ENCODE results near the gene GNAO1. TPM values are rescaled to one million over a fixed set of nuclear protein-coding genes. Genes with fewer than 3 reads are reported as not detected.

The GNAO1 gene
- total RNA-seq, 4 donors from 2014 or later, result 0.50 to 1.5 (median 0.66) TPM

GRCh38 chr16:56226187-56226586, 34.9 kb downstream of the GNAO1 start:
- WGBS, 2 donors, result 51 to 75% methylated on average over 2 of the region's 2 CpGs
- H3K36me3 ChIP-seq, result no peaks in the 10 kb centered on the region
- H3K9me3 ChIP-seq, result no peaks in the 10 kb centered on the region
- peaks cover 0 to 6% (median 0%) of the 10 kb centered on the region in 4 donors for H3K27me3 ChIP-seq
- H3K4me3 ChIP-seq, result no peak overlapping the region
- no peak for TF ChIP-seq POLR2A (IDR thresholded peaks at IDR 0.05)
- TF ChIP-seq CTCF (IDR thresholded peaks at IDR 0.05), result no peak
- no peak overlapping the region for H3K27ac ChIP-seq
- H3K4me1 ChIP-seq, result no peaks in the 10 kb centered on the region
- intact Hi-C loops (cut with DNase I), result no loop called here
- no peak for DNase-seq

GRCh38 chr16:56226845-56227525, 35.7 kb downstream of the GNAO1 start:
- intact Hi-C loops (cut with DNase I), result no loop called here
- H3K4me1 ChIP-seq, result no peaks in the 10 kb centered on the region

GRCh38 chr16:56227936-56228335, 36.6 kb downstream of the GNAO1 start:
- H3K36me3 ChIP-seq, result no peaks in the 10 kb centered on the region
- no peak overlapping the region for H3K4me3 ChIP-seq
- intact Hi-C loops (cut with DNase I), result no loop called here
- H3K27me3 ChIP-seq, result peaks cover 0 to 4% (median 0%) of the 10 kb centered on the region in 4 donors
- no peaks in the 10 kb centered on the region for H3K9me3 ChIP-seq
- WGBS, 2 donors, result 87 to 100% methylated on average over 1 to 3 of the region's 6 CpGs
- H3K27ac ChIP-seq, result no peak overlapping the region
- no peak for TF ChIP-seq POLR2A (IDR thresholded peaks at IDR 0.05)
- TF ChIP-seq CTCF (IDR thresholded peaks at IDR 0.05), result no peak
- H3K4me1 ChIP-seq, result no peaks in the 10 kb centered on the region
- DNase-seq, result no peak

More at GRCh38 chr16:56226845-56227525, 35.7 kb downstream of the GNAO1 start:
- peaks cover 0 to 6% (median 0%) of the 10 kb centered on the region in 4 donors for H3K27me3 ChIP-seq
- no peak overlapping the region for H3K4me3 ChIP-seq
- H3K27ac ChIP-seq, result no peak overlapping the region
- no peaks in the 10 kb centered on the region for H3K36me3 ChIP-seq
- WGBS, 2 donors, result 77% methylated on average over 7 to 8 of the region's 9 CpGs
- no peaks in the 10 kb centered on the region for H3K9me3 ChIP-seq
- DNase-seq, result no peak
- no peak for TF ChIP-seq CTCF (IDR thresholded peaks at IDR 0.05)
- TF ChIP-seq POLR2A (IDR thresholded peaks at IDR 0.05), result no peak

GRCh38 chr16:56228476-56228875, 37.2 kb downstream of the GNAO1 start:
- Histone ChIP-seq H3K27ac (no peak overlapping the region), H3K36me3 (no peaks in the 10 kb centered on the region), H3K4me1 (no peaks in the 10 kb centered on the region), H3K27me3 (no peaks in the 10 kb centered on the region), H3K4me3 (no peak overlapping the region), H3K9me3 (no peaks in the 10 kb centered on the region)
- TF ChIP-seq CTCF (IDR thresholded peaks at IDR 0.05) (no peak), POLR2A (IDR thresholded peaks at IDR 0.05) (no peak)
- 82 to 88% methylated on average over 4 of the region's 4 CpGs for WGBS, 2 donors
- no peak for DNase-seq
- intact Hi-C loops (cut with DNase I), result no loop called here

GRCh38 chr16:56233795-56234566, 42.7 kb downstream of the GNAO1 start:
- H3K36me3 ChIP-seq, result no peaks in the 10 kb centered on the region
- TF ChIP-seq CTCF (IDR thresholded peaks at IDR 0.05), result no peak
- TF ChIP-seq POLR2A (IDR thresholded peaks at IDR 0.05), result no peak
- 34% methylated on average over 2 of the region's 2 CpGs; no CpG with 5 or more reads in 1 of the 2 donors for WGBS, 2 donors
- H3K4me1 ChIP-seq, result peaks cover 0 to 8% (median 0%) of the 10 kb centered on the region in 3 donors
- peaks cover 0 to 1% (median 0%) of the 10 kb centered on the region in 4 donors for H3K27me3 ChIP-seq
- DNase-seq, result no peak
- no peak overlapping the region for H3K4me3 ChIP-seq
- H3K27ac ChIP-seq, result no peak overlapping the region
- H3K9me3 ChIP-seq, result no peaks in the 10 kb centered on the region
- intact Hi-C loops (cut with DNase I), result no loop called here

Measured in esophagus squamous epithelium (tissue), 5 donors.